HG03457 (cell line): ENCODE data around the gene PCDHGA4.
"Not testable (repeated sequence)": the region's sequence is repeated elsewhere in the genome, so short reads cannot be mapped to it uniquely, and the experiment has no call there.

Experiments
- ATAC-seq: cut with Tn5 transposase; IDR thresholded peaks from one replicate; pipeline ENCODE4 v1.9.1; 2021; ENCODE audit warnings: moderate number of reproducible peaks; ENCODE audit not compliant: unreplicated experiment

PCDHGA4 gene

DNA sequence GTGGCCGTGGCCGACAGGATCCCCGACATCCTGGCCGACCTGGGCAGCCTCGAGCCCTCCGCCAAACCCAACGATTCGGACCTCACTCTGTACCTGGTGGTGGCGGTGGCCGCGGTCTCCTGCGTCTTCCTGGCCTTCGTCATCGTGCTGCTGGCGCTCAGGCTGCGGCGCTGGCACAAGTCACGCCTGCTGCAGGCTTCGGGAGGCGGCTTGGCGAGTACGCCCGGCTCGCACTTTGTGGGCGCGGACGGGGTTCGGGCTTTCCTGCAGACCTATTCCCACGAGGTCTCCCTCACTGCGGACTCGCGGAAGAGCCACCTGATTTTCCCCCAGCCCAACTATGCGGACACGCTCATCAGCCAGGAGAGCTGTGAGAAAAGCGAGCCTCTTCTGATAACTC lies 8.8 kb upstream of the PCDHGA4 start:
- ATAC-seq, result not testable (repeated sequence)

GRCh38 chr5:141349917-141350619 lies 4.8 kb upstream of the PCDHGA4 start, which contains the start of gene PCDHGB1:
TSS of gene PCDHGB1 (plus strand) at chr5:141350099. CDS start at chr5:141350261, 162 bp downstream.
- no peak for ATAC-seq

GRCh38 chr5:141351591-141351990 lies 3.2 kb upstream of the PCDHGA4 start:
- no peak for ATAC-seq

DNA sequence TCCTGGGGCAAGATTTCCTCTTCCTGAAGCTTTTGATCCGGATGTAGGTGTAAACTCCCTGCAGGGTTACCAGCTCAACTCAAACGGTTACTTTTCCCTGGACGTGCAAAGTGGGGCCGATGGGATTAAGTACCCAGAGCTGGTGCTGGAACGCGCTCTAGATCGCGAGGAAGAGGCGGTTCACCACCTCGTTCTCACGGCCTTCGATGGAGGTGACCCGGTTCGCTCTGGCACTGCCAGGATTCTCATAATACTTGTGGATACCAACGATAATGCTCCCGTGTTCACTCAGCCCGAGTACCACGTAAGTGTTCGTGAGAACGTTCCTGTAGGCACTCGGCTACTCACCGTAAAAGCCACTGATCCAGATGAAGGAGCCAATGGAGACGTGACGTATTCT lies 820 bp downstream of the PCDHGA4 start:
- no peak for ATAC-seq

DNA sequence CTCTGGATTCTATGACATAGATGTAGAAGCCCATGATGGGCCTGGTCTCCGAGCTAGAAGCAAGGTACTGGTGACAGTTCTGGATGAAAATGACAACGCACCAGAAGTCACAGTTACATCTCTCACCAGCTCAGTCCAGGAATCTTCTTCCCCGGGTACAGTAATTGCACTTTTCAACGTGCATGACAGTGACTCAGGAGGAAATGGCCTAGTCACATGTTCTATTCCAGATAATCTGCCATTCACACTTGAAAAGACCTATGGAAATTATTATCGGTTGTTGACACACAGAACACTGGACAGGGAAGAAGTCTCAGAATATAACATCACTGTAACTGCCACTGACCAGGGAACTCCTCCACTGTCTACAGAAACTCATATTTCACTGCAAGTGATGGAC lies 1.3 kb downstream of the PCDHGA4 start:
- no peak for ATAC-seq

DNA sequence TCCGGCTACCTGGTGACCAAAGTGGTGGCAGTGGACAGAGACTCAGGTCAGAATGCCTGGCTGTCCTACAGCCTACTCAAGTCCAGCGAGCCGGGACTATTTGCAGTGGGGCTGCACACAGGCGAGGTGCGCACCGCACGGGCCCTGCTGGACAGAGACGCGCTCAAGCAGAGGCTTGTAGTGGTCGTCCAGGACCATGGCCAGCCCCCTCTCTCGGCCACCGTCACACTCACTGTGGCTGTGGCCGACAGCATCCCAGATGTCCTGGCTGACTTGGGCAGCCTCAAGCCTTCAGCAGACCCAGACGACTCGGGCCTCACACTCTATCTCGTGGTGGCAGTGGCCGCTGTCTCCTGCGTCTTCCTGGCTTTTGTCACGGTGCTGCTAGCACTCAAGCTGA lies 2.1 kb downstream of the PCDHGA4 start:
- ATAC-seq, result no peak

DNA sequence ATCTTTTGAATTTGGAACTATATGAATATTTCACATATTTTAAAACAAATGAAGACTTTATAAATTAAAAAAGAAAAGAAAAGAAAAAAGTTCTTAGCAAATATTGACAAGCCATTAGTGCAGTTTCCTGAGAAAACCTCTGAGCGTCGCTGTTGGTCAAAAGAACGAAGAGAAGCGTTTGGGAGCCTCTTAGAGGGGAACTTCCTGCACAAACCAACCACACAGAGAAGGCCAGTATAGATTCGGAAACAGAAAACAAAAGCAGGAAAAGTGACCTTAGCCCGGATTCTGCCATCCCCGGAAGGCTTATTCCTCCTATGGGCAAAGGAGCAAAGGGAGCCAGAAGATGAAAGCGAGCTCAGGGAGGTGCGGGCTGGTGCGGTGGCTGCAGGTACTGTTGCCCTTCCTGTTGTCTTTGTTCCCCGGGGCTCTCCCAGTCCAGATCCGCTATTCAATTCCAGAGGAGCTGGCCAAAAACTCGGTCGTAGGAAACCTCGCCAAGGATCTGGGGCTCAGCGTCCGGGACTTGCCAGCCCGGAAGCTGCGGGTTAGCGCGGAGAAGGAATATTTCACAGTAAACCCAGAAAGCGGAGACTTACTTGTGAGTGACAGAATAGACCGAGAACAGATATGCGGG lies 5.1 kb downstream of the PCDHGA4 start, which contains the start of gene PCDHGB2:
TSS of gene PCDHGB2 (plus strand) at position 205 of the 637 bp plus-strand sequence. CDS start at position 347, 142 bp downstream.
- ATAC-seq, result no peak

DNA sequence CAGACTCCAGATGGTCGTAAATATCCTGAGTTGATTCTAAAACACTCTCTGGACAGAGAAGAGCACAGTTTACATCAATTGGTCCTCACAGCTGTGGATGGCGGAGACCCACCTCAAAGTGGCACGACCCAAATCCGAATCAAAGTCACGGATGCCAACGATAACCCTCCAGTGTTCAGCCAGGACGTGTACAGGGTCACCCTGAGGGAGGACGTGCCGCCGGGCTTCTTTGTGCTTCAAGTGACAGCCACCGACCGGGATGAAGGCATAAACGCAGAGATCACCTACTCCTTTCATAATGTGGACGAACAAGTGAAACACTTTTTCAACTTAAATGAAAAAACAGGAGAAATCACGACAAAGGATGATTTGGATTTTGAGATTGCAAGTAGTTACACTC lies 5.9 kb downstream of the PCDHGA4 start:
- ATAC-seq, result no peak

DNA sequence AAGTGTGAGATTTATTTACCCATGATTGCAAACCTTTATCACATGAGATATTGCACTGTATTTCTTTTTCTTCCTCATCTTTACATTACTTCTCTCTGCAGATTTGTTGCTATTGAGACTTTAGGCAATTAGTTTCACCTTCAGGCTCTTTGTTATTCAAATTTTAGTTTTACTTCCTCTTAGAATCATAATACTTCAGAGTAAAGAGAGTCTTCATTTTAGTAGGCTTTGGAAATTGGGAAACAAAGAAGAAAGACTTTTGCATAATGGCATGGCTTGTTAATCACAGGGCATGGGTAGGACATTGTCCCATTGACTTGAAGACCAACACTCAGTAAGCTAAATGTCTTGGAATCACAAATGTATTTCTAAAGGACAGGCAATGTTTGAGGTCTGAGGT lies 7.9 kb downstream of the PCDHGA4 start:
- no peak for ATAC-seq

GRCh38 chr5:141363952-141364660 lies 9.3 kb downstream of the PCDHGA4 start, which contains the start of gene PCDHGA5:
TSS of gene PCDHGA5 (plus strand) at chr5:141364162. CDS start at chr5:141364331, 169 bp downstream.
- no peak for ATAC-seq

DNA sequence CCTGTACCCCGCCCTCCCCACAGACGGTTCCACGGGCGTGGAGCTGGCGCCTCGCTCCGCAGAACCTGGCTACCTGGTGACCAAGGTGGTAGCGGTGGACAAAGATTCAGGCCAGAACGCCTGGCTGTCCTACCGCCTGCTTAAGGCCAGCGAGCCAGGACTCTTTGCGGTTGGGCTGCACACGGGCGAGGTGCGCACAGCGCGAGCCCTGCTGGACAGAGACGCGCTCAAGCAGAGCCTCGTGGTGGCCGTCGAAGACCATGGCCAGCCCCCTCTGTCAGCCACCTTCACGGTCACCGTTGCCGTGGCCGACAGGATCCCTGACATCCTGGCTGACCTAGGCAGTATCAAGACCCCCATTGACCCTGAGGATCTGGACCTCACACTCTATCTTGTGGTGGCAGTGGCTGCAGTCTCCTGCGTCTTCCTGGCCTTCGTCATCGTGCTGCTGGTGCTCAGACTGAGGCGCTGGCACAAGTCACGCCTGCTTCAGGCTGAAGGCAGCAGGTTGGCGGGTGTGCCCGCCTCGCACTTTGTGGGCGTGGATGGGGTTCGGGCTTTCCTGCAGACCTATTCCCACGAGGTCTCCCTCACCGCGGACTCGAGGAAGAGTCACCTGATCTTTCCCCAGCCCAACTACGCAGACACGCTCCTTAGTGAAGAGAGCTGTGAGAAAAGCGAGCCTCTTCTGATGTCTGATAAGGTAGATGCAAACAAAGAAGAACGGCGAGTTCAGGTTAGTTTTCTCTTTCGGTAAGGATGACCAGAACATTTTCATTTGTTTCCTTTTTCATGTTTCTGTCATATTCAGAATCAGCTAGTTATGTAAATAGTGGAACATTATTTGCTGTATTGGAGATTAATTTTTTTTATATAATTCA lies 11.4 kb downstream of the PCDHGA4 start:
- no peak for ATAC-seq

- ATAC-seq, result peak; percentile 59
These were observed 15.4 kb downstream of the PCDHGA4 start, which contains the start of gene PCDHGB3 for GRCh38 chr5:141369994-141370848. TSS of gene PCDHGB3 (plus strand) at chr5:141370242. CDS start at chr5:141370395, 153 bp downstream.

DNA sequence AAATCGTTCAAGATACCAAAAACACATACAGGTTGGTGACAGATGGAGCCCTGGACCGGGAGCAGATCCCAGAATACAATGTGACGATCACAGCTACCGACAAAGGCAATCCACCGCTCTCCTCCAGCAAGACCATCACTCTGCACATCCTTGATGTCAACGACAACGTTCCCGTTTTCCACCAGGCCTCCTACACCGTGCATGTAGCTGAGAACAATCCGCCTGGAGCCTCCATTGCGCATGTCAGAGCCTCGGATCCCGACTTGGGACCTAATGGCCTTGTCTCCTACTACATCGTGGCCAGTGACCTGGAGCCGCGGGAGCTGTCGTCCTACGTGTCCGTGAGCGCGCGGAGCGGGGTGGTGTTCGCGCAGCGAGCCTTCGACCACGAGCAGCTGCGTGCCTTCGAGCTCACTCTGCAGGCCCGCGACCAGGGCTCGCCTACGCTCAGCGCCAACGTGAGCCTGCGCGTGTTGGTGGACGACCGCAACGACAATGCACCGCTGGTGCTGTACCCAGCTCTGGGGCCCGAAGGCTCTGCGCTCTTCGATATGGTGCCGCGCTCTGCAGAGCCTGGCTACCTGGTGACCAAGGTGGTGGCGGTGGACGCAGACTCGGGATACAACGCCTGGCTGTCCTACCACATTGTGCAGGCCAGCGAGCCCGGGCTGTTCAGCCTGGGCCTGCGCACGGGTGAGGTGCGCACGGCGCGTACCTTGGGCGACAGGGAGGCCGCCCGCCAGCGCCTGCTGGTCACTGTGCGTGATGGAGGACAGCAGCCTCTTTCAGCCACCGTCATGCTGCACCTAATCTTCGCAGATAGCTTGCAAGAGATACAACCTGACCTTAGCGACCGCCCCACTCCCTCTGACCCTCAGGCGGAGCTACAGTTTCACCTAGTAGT lies 17.0 kb downstream of the PCDHGA4 start:
- no peak for ATAC-seq

DNA sequence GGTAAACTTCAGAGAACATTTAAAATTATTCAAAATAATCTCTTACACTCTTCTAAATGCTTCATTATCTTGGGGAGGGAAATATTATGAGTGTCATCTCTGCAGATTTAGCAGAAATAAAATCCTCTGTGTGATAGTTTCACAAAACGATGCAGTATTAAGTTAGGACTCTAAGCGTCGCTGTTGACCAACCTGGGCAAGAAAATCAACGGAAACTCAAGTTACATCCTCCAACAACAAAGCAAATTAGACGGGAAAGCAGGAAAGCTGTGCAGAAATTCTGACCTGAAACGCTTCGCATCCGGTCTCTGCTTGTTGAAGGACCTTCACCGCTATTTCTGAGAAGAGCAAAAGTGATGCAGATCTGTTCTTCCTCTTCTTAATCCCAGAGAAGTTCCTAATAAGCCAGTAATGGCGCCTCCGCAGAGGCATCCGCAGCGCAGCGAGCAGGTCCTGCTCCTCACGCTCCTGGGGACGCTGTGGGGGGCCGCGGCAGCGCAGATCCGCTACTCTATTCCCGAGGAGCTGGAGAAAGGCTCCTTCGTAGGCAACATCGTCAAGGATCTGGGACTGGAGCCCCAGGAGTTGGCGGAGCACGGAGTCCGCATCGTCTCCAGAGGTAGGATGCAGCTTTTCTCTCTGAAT lies 19.0 kb downstream of the PCDHGA4 start, which contains the start of gene PCDHGA6:
TSS of gene PCDHGA6 (plus strand) at position 219 of the 645 bp plus-strand sequence. CDS start at position 412, 193 bp downstream.
- no peak for ATAC-seq

DNA sequence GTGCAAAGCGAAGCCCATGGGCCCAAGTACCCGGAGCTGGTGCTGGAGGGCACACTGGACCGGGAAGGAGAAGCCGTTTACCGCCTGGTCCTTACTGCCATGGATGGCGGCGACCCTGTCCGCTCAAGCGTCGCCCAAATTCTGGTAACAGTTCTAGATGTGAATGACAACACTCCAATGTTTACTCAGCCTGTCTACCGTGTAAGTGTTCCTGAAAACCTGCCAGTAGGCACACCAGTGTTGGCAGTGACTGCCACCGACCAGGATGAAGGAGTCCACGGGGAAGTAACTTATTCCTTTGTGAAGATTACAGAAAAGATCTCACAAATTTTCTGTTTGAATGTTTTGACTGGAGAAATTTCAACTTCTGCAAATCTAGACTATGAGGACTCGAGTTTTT lies 19.8 kb downstream of the PCDHGA4 start:
- no peak for ATAC-seq

DNA sequence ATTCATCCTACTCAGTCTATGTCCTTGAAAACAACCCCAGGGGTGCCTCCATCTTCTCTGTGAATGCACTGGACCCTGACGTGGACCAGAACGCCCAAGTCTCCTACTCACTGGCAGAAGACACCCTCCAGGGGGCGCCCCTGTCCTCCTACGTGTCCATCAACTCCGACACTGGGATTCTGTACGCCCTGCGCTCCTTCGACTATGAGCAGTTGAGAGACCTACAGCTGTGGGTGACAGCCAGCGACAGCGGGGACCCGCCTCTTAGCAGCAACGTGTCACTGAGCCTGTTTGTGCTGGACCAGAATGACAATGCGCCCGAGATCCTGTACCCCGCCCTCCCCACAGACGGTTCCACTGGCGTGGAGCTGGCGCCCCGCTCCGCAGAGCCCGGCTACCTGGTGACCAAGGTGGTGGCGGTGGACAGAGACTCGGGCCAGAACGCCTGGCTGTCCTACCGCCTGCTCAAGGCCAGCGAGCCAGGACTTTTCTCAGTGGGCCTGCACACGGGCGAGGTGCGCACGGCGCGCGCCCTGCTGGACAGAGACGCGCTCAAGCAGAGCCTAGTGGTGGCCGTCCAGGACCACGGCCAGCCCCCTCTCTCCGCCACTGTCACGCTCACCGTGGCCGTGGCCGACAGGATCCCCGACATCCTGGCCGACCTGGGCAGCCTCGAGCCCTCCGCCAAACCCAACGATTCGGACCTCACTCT lies 20.8 kb downstream of the PCDHGA4 start:
- not testable (repeated sequence) for ATAC-seq
